ENCODE data around the gene PARD3.
A peak's percentile ranks its signal among the peaks of the same experiment; 100 is the strongest.
"Not testable (repeated sequence)": the region's sequence is repeated elsewhere in the genome, so short reads cannot be mapped to it uniquely, and the experiment has no call there.

The PARD3 gene

GRCh38 chr10:34815185-34816084 lies at the start of gene PARD3:
Gene PARD3 (minus strand): TSS chr10:34815296. CDS start chr10:34814995, 301 bp downstream.
- ATAC-seq (no peak), DNase-seq (ENCODE audit: low spot score in 2 of 2) (no peak)
- peak within 1 kb of the TSS; percentile 44 for H3K4me3 Mint-ChIP-seq
- H3K9me3 Mint-ChIP-seq, result no peaks in the 10 kb centered on the region
- no peak within 1 kb of the TSS for H3K27ac Mint-ChIP-seq
- no peaks in the 10 kb centered on the region for H3K36me3 Mint-ChIP-seq
- no peaks in the 10 kb centered on the region for H3K4me1 Mint-ChIP-seq

GRCh38 chr10:34864149-34865067 lies 49.3 kb upstream of the PARD3 start:
- Mint-ChIP-seq H3K36me3 (no peaks in the 10 kb centered on the region), H3K27ac (no peak overlapping the region), H3K4me3 (no peak overlapping the region), H3K4me1 (no peaks in the 10 kb centered on the region), H3K9me3 (no peaks in the 10 kb centered on the region)
- ATAC-seq (no peak), DNase-seq (ENCODE audit: low spot score in 2 of 2) (no peak)

GRCh38 chr10:34862892-34863291 lies 47.8 kb upstream of the PARD3 start:
- ATAC-seq (no peak), DNase-seq (ENCODE audit: low spot score in 2 of 2) (no peak)
- H3K4me1 Mint-ChIP-seq, result no peaks in the 10 kb centered on the region
- no peak overlapping the region for H3K4me3 Mint-ChIP-seq
- H3K27ac Mint-ChIP-seq, result no peak overlapping the region
- no peaks in the 10 kb centered on the region for H3K9me3 Mint-ChIP-seq
- no peaks in the 10 kb centered on the region for H3K36me3 Mint-ChIP-seq

- no peak for DNase-seq (ENCODE audit: low spot score in 2 of 2)
- Mint-ChIP-seq H3K27ac (no peak overlapping the region), H3K4me3 (no peak overlapping the region), H3K9me3 (no peaks in the 10 kb centered on the region), H3K4me1 (no peaks in the 10 kb centered on the region), H3K36me3 (no peaks in the 10 kb centered on the region)
- ATAC-seq, result no peak
Observed at GRCh38 chr10:34861293-34862021, 46.4 kb upstream of the PARD3 start.

GRCh38 chr10:34859170-34859569 lies 44.1 kb upstream of the PARD3 start:
- DNase-seq (ENCODE audit: low spot score in 2 of 2) (no peak), ATAC-seq (no peak)
- no peak overlapping the region for H3K27ac Mint-ChIP-seq
- H3K9me3 Mint-ChIP-seq, result peaks cover 1% of the 10 kb centered on the region
- H3K36me3 Mint-ChIP-seq, result no peaks in the 10 kb centered on the region
- no peak overlapping the region for H3K4me3 Mint-ChIP-seq
- H3K4me1 Mint-ChIP-seq, result no peaks in the 10 kb centered on the region

GRCh38 chr10:34858003-34858402 lies 42.9 kb upstream of the PARD3 start:
- Mint-ChIP-seq H3K36me3 (no peaks in the 10 kb centered on the region), H3K4me3 (no peak overlapping the region), H3K27ac (no peak overlapping the region), H3K4me1 (no peaks in the 10 kb centered on the region), H3K9me3 (peaks cover 3% of the 10 kb centered on the region)
- ATAC-seq, result no peak
- no peak for DNase-seq (ENCODE audit: low spot score in 2 of 2)

GRCh38 chr10:34854147-34854601 lies 39.1 kb upstream of the PARD3 start:
- no peak overlapping the region for H3K27ac Mint-ChIP-seq
- H3K4me1 Mint-ChIP-seq, result no peaks in the 10 kb centered on the region
- no peak overlapping the region for H3K4me3 Mint-ChIP-seq
- no peaks in the 10 kb centered on the region for H3K36me3 Mint-ChIP-seq
- ATAC-seq, result no peak
- H3K9me3 Mint-ChIP-seq, result peaks cover 3% of the 10 kb centered on the region
- no peak for DNase-seq (ENCODE audit: low spot score in 2 of 2)

GRCh38 chr10:34853357-34853756 lies 38.3 kb upstream of the PARD3 start:
- Mint-ChIP-seq H3K4me3 (no peak overlapping the region), H3K4me1 (no peaks in the 10 kb centered on the region)
- no peak for ATAC-seq

GRCh38 chr10:34850558-34850957 lies 35.5 kb upstream of the PARD3 start:
- Mint-ChIP-seq H3K4me3 (no peak overlapping the region), H3K27ac (no peak overlapping the region), H3K4me1 (no peaks in the 10 kb centered on the region), H3K9me3 (peaks cover 3% of the 10 kb centered on the region), H3K36me3 (no peaks in the 10 kb centered on the region)
- ATAC-seq, result no peak
- DNase-seq (ENCODE audit: low spot score in 2 of 2), result no peak

More at GRCh38 chr10:34853357-34853756, 38.3 kb upstream of the PARD3 start:
- peaks cover 3% of the 10 kb centered on the region for H3K9me3 Mint-ChIP-seq
- H3K27ac Mint-ChIP-seq, result no peak overlapping the region
- no peaks in the 10 kb centered on the region for H3K36me3 Mint-ChIP-seq
- no peak for DNase-seq (ENCODE audit: low spot score in 2 of 2)

- H3K9me3 Mint-ChIP-seq, result peaks cover 3% of the 10 kb centered on the region
- H3K4me3 Mint-ChIP-seq, result no peak overlapping the region
- H3K36me3 Mint-ChIP-seq, result no peaks in the 10 kb centered on the region
- ATAC-seq (no peak), DNase-seq (ENCODE audit: low spot score in 2 of 2) (no peak)
- no peaks in the 10 kb centered on the region for H3K4me1 Mint-ChIP-seq
- H3K27ac Mint-ChIP-seq, result no peak overlapping the region
Observed at GRCh38 chr10:34850036-34850435, 34.9 kb upstream of the PARD3 start.

- H3K4me3 Mint-ChIP-seq, result no peak overlapping the region
- DNase-seq (ENCODE audit: low spot score in 2 of 2) (no peak), ATAC-seq (no peak)
- no peaks in the 10 kb centered on the region for H3K36me3 Mint-ChIP-seq
- no peaks in the 10 kb centered on the region for H3K4me1 Mint-ChIP-seq
- H3K27ac Mint-ChIP-seq, result no peak overlapping the region
- H3K9me3 Mint-ChIP-seq, result no peaks in the 10 kb centered on the region
Observed at GRCh38 chr10:34845070-34845469, 30.0 kb upstream of the PARD3 start.

- no peak overlapping the region for H3K4me3 Mint-ChIP-seq
- H3K4me1 Mint-ChIP-seq, result no peaks in the 10 kb centered on the region
- DNase-seq (ENCODE audit: low spot score in 2 of 2) (no peak), ATAC-seq (no peak)
- no peaks in the 10 kb centered on the region for H3K9me3 Mint-ChIP-seq
- no peaks in the 10 kb centered on the region for H3K36me3 Mint-ChIP-seq
- no peak overlapping the region for H3K27ac Mint-ChIP-seq
Observed at GRCh38 chr10:34844448-34844847, 29.4 kb upstream of the PARD3 start.

- H3K4me1 Mint-ChIP-seq; DNase-seq (ENCODE audit: low spot score in 2 of 2); ATAC-seq: not testable (repeated sequence)
Observed at GRCh38 chr10:34843470-34843869, 28.4 kb upstream of the PARD3 start.

GRCh38 chr10:34838366-34838900 lies 23.3 kb upstream of the PARD3 start:
- peaks cover 2% of the 10 kb centered on the region for H3K9me3 Mint-ChIP-seq
- no peaks in the 10 kb centered on the region for H3K4me1 Mint-ChIP-seq
- ATAC-seq (no peak), DNase-seq (ENCODE audit: low spot score in 2 of 2) (no peak)
- no peak overlapping the region for H3K27ac Mint-ChIP-seq
- no peak overlapping the region for H3K4me3 Mint-ChIP-seq
- no peaks in the 10 kb centered on the region for H3K36me3 Mint-ChIP-seq

More at GRCh38 chr10:34843470-34843869, 28.4 kb upstream of the PARD3 start:
- H3K27ac Mint-ChIP-seq, H3K36me3 Mint-ChIP-seq, H3K9me3 Mint-ChIP-seq, H3K4me3 Mint-ChIP-seq: not testable (repeated sequence)

Measured in stimulated activated effector memory CD8-positive, alpha-beta T cell treated with anti-CD3 and anti-CD28 coated beads, Interleukin-12 subunit alpha, Interleukin-12 subunit beta, amount 100 ng/mL, for 72 hours (primary cell).